ENCODE measurements around the gene KANK4. TPM values are rescaled to one million over a fixed set of nuclear protein-coding genes. Genes with fewer than 3 reads are reported as not detected.

KANK4 gene
- total and polyA plus RNA-seq, 2 of the 4 experiments (the other 2 are of a cell fraction), result not detected

DNA sequence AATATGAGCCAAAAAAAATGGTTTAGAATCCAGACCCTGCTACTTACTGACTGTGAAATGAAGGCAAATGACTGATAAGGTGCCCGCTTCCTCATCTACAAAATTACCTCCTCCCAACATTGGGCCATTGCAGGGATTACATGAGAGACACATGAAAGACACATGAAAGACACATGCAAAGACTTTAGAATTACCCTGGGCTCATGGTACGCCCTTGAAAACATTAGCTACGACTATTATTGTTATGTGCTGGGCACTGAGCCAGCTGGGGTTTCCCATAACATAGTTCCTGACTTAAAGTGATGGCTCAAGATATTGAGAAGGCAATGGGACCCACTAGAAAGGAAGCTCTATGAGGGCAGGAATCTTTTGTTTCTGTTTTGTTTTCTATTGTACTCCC is 43.7 kb upstream of the KANK4 start:
- no peak overlapping the region for H4K8ac ChIP-seq (ENCODE audit: low read depth in 2 of 2, low read length in 2 of 2)
- TF ChIP-seq RAD21 (IDR thresholded peaks at IDR 0.05; ENCODE audit: low read length) (no peak), MAZ (IDR thresholded peaks at IDR 0.05; ENCODE audit: borderline replicate concordance, low read depth, low read length) (no peak), POLR2A (IDR thresholded peaks at IDR 0.05; ENCODE audit: low read depth, low read length) (no peak), BHLHE40 (IDR thresholded peaks at IDR 0.05; ENCODE audit: low read depth, low read length) (no peak)

More for the DNA sequence above, 43.7 kb upstream of the KANK4 start:
- Histone ChIP-seq H3K9me1 (ENCODE audit: insufficient read depth, low read length) (no peaks in the 10 kb centered on the region), H2AK9ac (replicated peaks; ENCODE audit: low read depth, low read length, poor library complexity) (no peak overlapping the region), H3K9me3 (ENCODE audit: control insufficient read depth, insufficient read depth, low read length) (no peaks in the 10 kb centered on the region), H3K9ac (ENCODE audit: low read depth, low read length) (no peak overlapping the region), H2AK5ac (ENCODE audit: low read depth, low read length) (no peak overlapping the region), H2BK20ac (ENCODE audit: low read depth, low read length) (no peak overlapping the region), H4K91ac (ENCODE audit: insufficient read depth, low read depth, low read length) (no peak overlapping the region), H3K36me3 (ENCODE audit: control insufficient read depth, insufficient read depth, low read length) (no peaks in the 10 kb centered on the region), H2BK15ac (ENCODE audit: low read depth, low read length) (no peak overlapping the region), H3K27me3 (ENCODE audit: control insufficient read depth, insufficient read depth, low read length) (no peaks in the 10 kb centered on the region), H3K23ac (ENCODE audit: low read depth, low read length) (no peak overlapping the region), H3K4ac (ENCODE audit: low read depth, low read length) (no peak overlapping the region), H3K27ac (ENCODE audit: insufficient read depth, low read length) (no peak overlapping the region), H3K18ac (ENCODE audit: low read depth, low read length) (no peak overlapping the region), H2BK120ac (ENCODE audit: low read depth, low read length) (no peak overlapping the region), H3K56ac (ENCODE audit: extremely low read depth, insufficient read depth, low read length) (no peak overlapping the region), H3K4me2 (ENCODE audit: low read depth, low read length) (no peak overlapping the region), H4K20me1 (ENCODE audit: insufficient read depth, low read length) (no peaks in the 10 kb centered on the region), H3K4me1 (ENCODE audit: control insufficient read depth, insufficient read depth, low read length) (no peaks in the 10 kb centered on the region), H3K4me3 (ENCODE audit: insufficient read depth, low read depth, low read length) (no peak overlapping the region), H4K5ac (ENCODE audit: low read depth, low read length) (no peak overlapping the region), H2BK5ac (ENCODE audit: low read depth, low read length, poor library complexity, severe bottlenecking) (no peak overlapping the region), H3K14ac (replicated peaks; ENCODE audit: low read depth, low read length) (no peak overlapping the region), H2AFZ (replicated peaks; ENCODE audit: low read length, poor library complexity) (no peak overlapping the region), H3K79me1 (ENCODE audit: low read depth in 1 of 2, low read length in 2 of 2) (no peaks in the 10 kb centered on the region)
- POLR2A ChIA-PET (ENCODE audit: unreplicated experiment), result no interaction called here
- BruUV-seq (replicated peaks), result no TSS peak
- dilution Hi-C loops (cut with HindIII; ENCODE audit: low sequenced_read_pairs, unreplicated experiment) (no loop called here), intact Hi-C loops (cut with micrococcal nuclease) (no loop called here), in situ Hi-C loops (cut with MboI; ENCODE audit: low sequenced_read_pairs) (no loop called here)
- DNase-seq, result no peak
- CTCF ChIA-PET, result no interaction called here
- no peak for ATAC-seq (ENCODE audit: low read depth)
- WGBS, 2 experiments (ENCODE audit: extremely low coverage in 2 of 2, insufficient read length in 1 of 2), result no CpG with 5 or more reads among the region's 3 CpGs

All from IMR-90 (cell line).